ENCODE measurements around the gene RSAD2. TPM values are rescaled to one million over a fixed set of nuclear protein-coding genes. Genes with fewer than 3 reads are reported as not detected.

The RSAD2 gene
- total and polyA plus RNA-seq, 2 donors (not counting 1 experiment from before 2014, with no cell fraction given), result 0.81 to 1.5 TPM

- H3K27me3 Mint-ChIP-seq, result peaks cover 15% of the 10 kb centered on the region
- H3K4me3 ChIP-seq (ENCODE audit: control extremely low read depth in 1 of 5, extremely low read depth in 1 of 5, insufficient read depth in 1 of 5, low read depth in 2 of 5, low read length in 4 of 5), result no peak overlapping the region
- H3K27ac Mint-ChIP-seq, result no peak overlapping the region
- no peak overlapping the region for H3K27ac ChIP-seq (ENCODE audit: low read length in 2 of 2)
- H2AFZ ChIP-seq (ENCODE audit: insufficient read depth, low read depth, low read length, poor library complexity, severe bottlenecking), result no peak overlapping the region
- CTCF ChIA-PET, result no interaction called here
- POLR2A ChIA-PET, result no interaction called here
- H3K9me3 Mint-ChIP-seq (ENCODE audit: insufficient read depth), result no peaks in the 10 kb centered on the region
- intact Hi-C loops (cut with micrococcal nuclease), result no loop called here
- no peak for ATAC-seq (ENCODE audit: low read depth)
- peaks cover 23% of the 10 kb centered on the region for H3K4me1 Mint-ChIP-seq
- H3K4me1 ChIP-seq (ENCODE audit: control insufficient read depth in 2 of 2, insufficient read depth in 2 of 2, low read length in 2 of 2), result peaks cover 12 to 15% of the 10 kb centered on the region in 2 donors
- no peak for TF ChIP-seq CTCF (IDR thresholded peaks at IDR 0.05)
- TF ChIP-seq EZH2 (IDR thresholded peaks at IDR 0.05; ENCODE audit: borderline replicate concordance, insufficient read depth, low read depth, low read length, poor library complexity, severe bottlenecking), result no peak
- H3K27me3 ChIP-seq (replicated peaks in 1 of 4; ENCODE audit: control extremely low read depth in 1 of 4, control insufficient read depth in 3 of 4, insufficient read depth in 4 of 4, low read length in 3 of 4), result peaks cover 0 to 8% (median 3%) of the 10 kb centered on the region in 4 experiments
- H3K4me3 Mint-ChIP-seq, result no peak overlapping the region
- 90% methylated on average over 2 of the region's 5 CpGs for WGBS (ENCODE audit: insufficient coverage)
- no peak for DNase-seq
- no peaks in the 10 kb centered on the region for H3K9me3 ChIP-seq (ENCODE audit: control extremely low read depth in 1 of 3, control insufficient read depth in 2 of 3, insufficient read depth in 1 of 3, low read length in 2 of 3)
- no peaks in the 10 kb centered on the region for H3K36me3 ChIP-seq (replicated peaks in 1 of 2; ENCODE audit: control extremely low read depth in 1 of 2, control insufficient read depth in 1 of 2, extremely low read depth in 1 of 2, insufficient read depth in 2 of 2, low read length in 1 of 2)
- no peak overlapping the region for H3K9ac ChIP-seq (ENCODE audit: low read length)
- peaks cover 4% of the 10 kb centered on the region for H3K79me2 ChIP-seq (ENCODE audit: control insufficient read depth, insufficient read depth, low read length)
- H4K20me1 ChIP-seq (ENCODE audit: control insufficient read depth, insufficient read depth, low read length, poor library complexity, severe bottlenecking), result no peaks in the 10 kb centered on the region
- H3K4me2 ChIP-seq (replicated peaks; ENCODE audit: low read depth, low read length, poor library complexity, severe bottlenecking), result no peak overlapping the region
Measured at GRCh38 chr2:6881516-6881915, 3.9 kb downstream of the RSAD2 start.

GRCh38 chr2:6883448-6884122 is 6.0 kb downstream of the RSAD2 start:
- Histone ChIP-seq H3K9ac (ENCODE audit: low read length) (no peak overlapping the region), H3K4me3 (ENCODE audit: control extremely low read depth in 1 of 5, extremely low read depth in 1 of 5, insufficient read depth in 1 of 5, low read depth in 2 of 5, low read length in 4 of 5) (no peak overlapping the region), H3K9me3 (ENCODE audit: control extremely low read depth in 1 of 3, control insufficient read depth in 2 of 3, insufficient read depth in 1 of 3, low read length in 2 of 3) (no peaks in the 10 kb centered on the region), H2AFZ (ENCODE audit: insufficient read depth, low read depth, low read length, poor library complexity, severe bottlenecking) (no peak overlapping the region), H3K79me2 (ENCODE audit: control insufficient read depth, insufficient read depth, low read length) (peaks cover 4% of the 10 kb centered on the region), H3K27ac (ENCODE audit: low read length in 2 of 2) (no peak overlapping the region), H4K20me1 (ENCODE audit: control insufficient read depth, insufficient read depth, low read length, poor library complexity, severe bottlenecking) (no peaks in the 10 kb centered on the region), H3K4me2 (replicated peaks; ENCODE audit: low read depth, low read length, poor library complexity, severe bottlenecking) (no peak overlapping the region), H3K27me3 (replicated peaks in 1 of 4; ENCODE audit: control extremely low read depth in 1 of 4, control insufficient read depth in 3 of 4, insufficient read depth in 4 of 4, low read length in 3 of 4) (peaks cover 0 to 8% (median 0%) of the 10 kb centered on the region in 4 experiments), H3K36me3 (replicated peaks in 1 of 2; ENCODE audit: control extremely low read depth in 1 of 2, control insufficient read depth in 1 of 2, extremely low read depth in 1 of 2, insufficient read depth in 2 of 2, low read length in 1 of 2) (no peaks in the 10 kb centered on the region), H3K4me1 (ENCODE audit: control insufficient read depth in 2 of 2, insufficient read depth in 2 of 2, low read length in 2 of 2) (peaks cover 0 to 3% of the 10 kb centered on the region in 2 donors)
- CTCF ChIA-PET, result no interaction called here
- POLR2A ChIA-PET, result no interaction called here
- Mint-ChIP-seq H3K4me3 (no peak overlapping the region), H3K27ac (no peak overlapping the region), H3K27me3 (peaks cover 15% of the 10 kb centered on the region), H3K4me1 (peaks cover 7% of the 10 kb centered on the region), H3K9me3 (ENCODE audit: insufficient read depth) (no peaks in the 10 kb centered on the region)
- DNase-seq (no peak), ATAC-seq (ENCODE audit: low read depth) (no peak)
- intact Hi-C loops (cut with micrococcal nuclease), result no loop called here
- TF ChIP-seq CTCF (IDR thresholded peaks at IDR 0.05), result no peak
- no peak for TF ChIP-seq EZH2 (IDR thresholded peaks at IDR 0.05; ENCODE audit: borderline replicate concordance, insufficient read depth, low read depth, low read length, poor library complexity, severe bottlenecking)
- 72% methylated on average over 3 of the region's 7 CpGs for WGBS (ENCODE audit: insufficient coverage)
